GM12891 (cell line): ENCODE measurements around the gene SURF4.

Source experiments
- POLR2A ChIP-seq: IDR thresholded peaks from 2 replicates; pipeline ENCODE4 v1.6.1; 2011; ENCODE audit warnings: low read depth, low read length, control low read depth
- POLR2AphosphoS5 ChIP-seq: IDR thresholded peaks from 2 replicates; pipeline ENCODE4 v1.6.1; 2011; ENCODE audit warnings: low read depth, low read length, control low read depth
- POU2F2 ChIP-seq: IDR thresholded peaks from 2 replicates; pipeline ENCODE4 v1.6.1; 2011; ENCODE audit warnings: low read depth, mild to moderate bottlenecking, control low read depth, low read length, moderate library complexity
- TAF1 ChIP-seq: IDR thresholded peaks from 2 replicates; pipeline ENCODE4 v1.6.1; 2011; ENCODE audit warnings: low read depth, low read length, control low read depth

- TF ChIP-seq POU2F2 = no peak; the same call in 1 of the 2 replicates
- peak; percentile 41; the same call in 1 of the 2 replicates for TF ChIP-seq POLR2A
- TF ChIP-seq POLR2AphosphoS5 = no peak
- TF ChIP-seq TAF1 = no peak
Observed at GRCh38 chr9:133353548-133353947, 22.3 kb downstream of the SURF4 start.
